Measurements from ENCODE around the gene EHBP1L1.
"Not testable (repeated sequence)": the region's sequence is repeated elsewhere in the genome, so short reads cannot be mapped to it uniquely, and the experiment has no call there.

Gene EHBP1L1

DNA sequence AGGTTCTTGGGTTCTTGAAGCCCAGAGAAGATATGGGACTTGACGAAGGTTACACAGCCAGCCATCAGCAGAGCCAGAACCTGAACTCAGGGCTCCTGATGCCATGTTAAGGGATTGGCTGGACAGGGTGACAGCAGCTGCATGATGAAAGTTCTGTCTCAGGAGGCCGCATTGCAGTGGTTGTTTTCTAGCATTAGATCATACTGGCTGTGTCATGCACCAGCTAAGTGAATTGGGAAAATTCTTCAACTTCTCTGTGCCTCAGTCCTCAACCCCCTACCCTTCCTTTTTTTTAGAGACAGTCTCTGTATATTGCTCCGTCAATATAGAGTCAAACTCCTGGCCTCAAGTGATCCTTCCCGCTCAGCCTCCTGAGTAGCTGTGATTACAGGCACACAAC lies 12.3 kb upstream of the EHBP1L1 start:
- no peak overlapping the region for H3K14ac ChIP-seq (ENCODE audit: low read length in 2 of 2)
- DNase-seq = no peak
- H3K23ac ChIP-seq (ENCODE audit: low read length in 2 of 2) = no peak overlapping the region
- no peak overlapping the region for H3K4me3 ChIP-seq (ENCODE audit: insufficient read depth in 1 of 2, low read depth in 1 of 2, low read length in 2 of 2)
- H3K4me1 ChIP-seq (ENCODE audit: control insufficient read depth, insufficient read depth, low read depth, low read length) = peaks cover 28% of the 10 kb centered on the region
- H4K8ac ChIP-seq (ENCODE audit: low read length) = no peak overlapping the region
- no peak overlapping the region for H2AFZ ChIP-seq (ENCODE audit: low read depth, low read length)
- no peak overlapping the region for H3K18ac ChIP-seq (ENCODE audit: low read depth in 1 of 2, low read length in 2 of 2)
- no peak overlapping the region for H3K9ac ChIP-seq (ENCODE audit: low read length)
- H3K36me3 ChIP-seq (ENCODE audit: control insufficient read depth in 1 of 2, insufficient read depth in 2 of 2, low read depth in 1 of 2, low read length in 2 of 2) = peaks cover 0 to 11% of the 10 kb centered on the region in 2 experiments
- H2BK12ac ChIP-seq (ENCODE audit: low read length in 2 of 2) = no peak overlapping the region
- 94% methylated on average over 4 of the region's 4 CpGs for WGBS
- H2AK5ac ChIP-seq (ENCODE audit: low read length, severe bottlenecking) = no peak overlapping the region
- H2BK120ac ChIP-seq (ENCODE audit: low read depth, low read length) = no peak overlapping the region
- no peak overlapping the region for H2BK15ac ChIP-seq (ENCODE audit: low read depth, poor library complexity, severe bottlenecking)
- no peak overlapping the region for H4K91ac ChIP-seq (ENCODE audit: low read length)
- no peak overlapping the region for H2BK5ac ChIP-seq (ENCODE audit: low read depth, low read length, poor library complexity, severe bottlenecking)
- no peaks in the 10 kb centered on the region for H3K27me3 ChIP-seq (ENCODE audit: control insufficient read depth in 1 of 2, insufficient read depth in 1 of 2, low read length in 2 of 2)
- no peak overlapping the region for H3K27ac ChIP-seq (ENCODE audit: low read length, poor library complexity, severe bottlenecking)
- no peaks in the 10 kb centered on the region for H3K9me3 ChIP-seq (ENCODE audit: control insufficient read depth, low read length)
- peaks cover 13% of the 10 kb centered on the region for H3K79me1 ChIP-seq (replicated peaks; ENCODE audit: low read length, poor library complexity, severe bottlenecking)
- H3K4me2 ChIP-seq (ENCODE audit: low read length, poor library complexity, severe bottlenecking) = no peak overlapping the region
- H3K4ac ChIP-seq (ENCODE audit: low read depth in 1 of 2, low read length in 2 of 2) = no peak overlapping the region

GRCh38 chr11:65564879-65565559 lies 10.8 kb upstream of the EHBP1L1 start:
- H2BK5ac ChIP-seq (ENCODE audit: low read depth, low read length, poor library complexity, severe bottlenecking); H3K27me3 ChIP-seq (ENCODE audit: control insufficient read depth in 1 of 2, insufficient read depth in 1 of 2, low read length in 2 of 2); H2AFZ ChIP-seq (ENCODE audit: low read depth, low read length); H3K27ac ChIP-seq (ENCODE audit: low read length, poor library complexity, severe bottlenecking); H3K4me3 ChIP-seq (ENCODE audit: insufficient read depth in 1 of 2, low read depth in 1 of 2, low read length in 2 of 2); DNase-seq; H3K4ac ChIP-seq (ENCODE audit: low read depth in 1 of 2, low read length in 2 of 2); H3K18ac ChIP-seq (ENCODE audit: low read depth in 1 of 2, low read length in 2 of 2); H3K23ac ChIP-seq (ENCODE audit: low read length in 2 of 2); H4K8ac ChIP-seq (ENCODE audit: low read length); H2BK15ac ChIP-seq (ENCODE audit: low read depth, poor library complexity, severe bottlenecking); H3K9ac ChIP-seq (ENCODE audit: low read length); H2AK5ac ChIP-seq (ENCODE audit: low read length, severe bottlenecking); H2BK12ac ChIP-seq (ENCODE audit: low read length in 2 of 2); H3K4me2 ChIP-seq (ENCODE audit: low read length, poor library complexity, severe bottlenecking); H3K9me3 ChIP-seq (ENCODE audit: control insufficient read depth, low read length); H2BK120ac ChIP-seq (ENCODE audit: low read depth, low read length); H3K14ac ChIP-seq (ENCODE audit: low read length in 2 of 2); H4K91ac ChIP-seq (ENCODE audit: low read length): not testable (repeated sequence)
- peaks cover 0 to 11% of the 10 kb centered on the region in 2 experiments for H3K36me3 ChIP-seq (ENCODE audit: control insufficient read depth in 1 of 2, insufficient read depth in 2 of 2, low read depth in 1 of 2, low read length in 2 of 2)
- peaks cover 22% of the 10 kb centered on the region for H3K4me1 ChIP-seq (ENCODE audit: control insufficient read depth, insufficient read depth, low read depth, low read length)
- 94% methylated on average over 10 of the region's 12 CpGs for WGBS
- peaks cover 13% of the 10 kb centered on the region for H3K79me1 ChIP-seq (replicated peaks; ENCODE audit: low read length, poor library complexity, severe bottlenecking)

DNA sequence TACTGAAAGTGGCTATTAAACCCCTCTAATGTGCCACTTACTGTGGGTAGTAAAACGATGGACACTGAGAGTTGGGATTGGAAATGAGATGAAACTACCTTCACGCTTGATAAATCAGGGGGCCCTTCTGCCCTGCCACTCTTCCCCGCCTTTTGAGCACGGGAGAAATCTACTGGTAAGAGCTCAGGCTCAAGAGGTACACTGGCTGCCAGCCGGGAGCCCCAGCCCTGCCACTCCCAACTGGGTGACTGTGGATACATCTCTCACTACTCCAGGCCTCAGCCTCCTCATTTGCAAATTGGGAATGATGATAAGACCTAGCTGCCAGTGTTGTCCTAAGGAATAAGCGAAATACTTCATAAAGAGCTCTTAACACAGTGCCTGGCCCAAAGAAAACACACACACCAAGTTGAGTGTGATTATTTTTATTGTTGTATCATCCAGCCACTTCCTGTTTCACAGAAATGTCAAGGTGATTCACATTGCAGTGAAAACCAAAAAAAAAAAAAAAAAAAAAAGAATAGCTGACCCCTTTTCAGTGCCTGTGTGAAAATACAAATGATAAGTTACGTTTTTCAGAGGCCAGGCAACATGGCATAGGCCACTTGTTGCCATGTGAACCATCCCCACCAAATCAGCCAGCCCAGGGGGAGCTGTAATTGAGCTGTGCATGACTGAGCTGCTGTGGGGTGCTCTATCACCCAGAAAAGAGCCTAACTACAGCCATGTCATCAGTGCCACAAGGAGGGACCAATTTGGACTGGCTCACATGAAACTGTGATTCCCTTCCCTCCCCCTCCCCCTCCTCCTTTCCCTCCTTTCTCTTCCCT lies 10.0 kb upstream of the EHBP1L1 start:
- Histone ChIP-seq H3K27me3 (ENCODE audit: control insufficient read depth in 1 of 2, insufficient read depth in 1 of 2, low read length in 2 of 2) (no peaks in the 10 kb centered on the region), H3K18ac (ENCODE audit: low read depth in 1 of 2, low read length in 2 of 2) (no peak overlapping the region), H3K4me1 (ENCODE audit: control insufficient read depth, insufficient read depth, low read depth, low read length) (peaks cover 16% of the 10 kb centered on the region), H3K36me3 (ENCODE audit: control insufficient read depth in 1 of 2, insufficient read depth in 2 of 2, low read depth in 1 of 2, low read length in 2 of 2) (peaks cover 0 to 11% of the 10 kb centered on the region in 2 experiments), H3K4me3 (ENCODE audit: insufficient read depth in 1 of 2, low read depth in 1 of 2, low read length in 2 of 2) (no peak overlapping the region), H3K9me3 (ENCODE audit: control insufficient read depth, low read length) (no peaks in the 10 kb centered on the region), H4K8ac (ENCODE audit: low read length) (no peak overlapping the region), H4K91ac (ENCODE audit: low read length) (no peak overlapping the region), H3K4ac (ENCODE audit: low read depth in 1 of 2, low read length in 2 of 2) (no peak overlapping the region), H2AFZ (ENCODE audit: low read depth, low read length) (no peak overlapping the region), H2AK5ac (ENCODE audit: low read length, severe bottlenecking) (no peak overlapping the region), H3K4me2 (ENCODE audit: low read length, poor library complexity, severe bottlenecking) (no peak overlapping the region), H2BK5ac (ENCODE audit: low read depth, low read length, poor library complexity, severe bottlenecking) (no peak overlapping the region), H3K9ac (ENCODE audit: low read length) (peak overlapping the region; percentile 20), H3K27ac (ENCODE audit: low read length, poor library complexity, severe bottlenecking) (no peak overlapping the region), H3K23ac (ENCODE audit: low read length in 2 of 2) (no peak overlapping the region), H2BK120ac (ENCODE audit: low read depth, low read length) (no peak overlapping the region), H2BK15ac (ENCODE audit: low read depth, poor library complexity, severe bottlenecking) (no peak overlapping the region), H2BK12ac (ENCODE audit: low read length in 2 of 2) (no peak overlapping the region), H3K79me1 (replicated peaks; ENCODE audit: low read length, poor library complexity, severe bottlenecking) (peaks cover 17% of the 10 kb centered on the region), H3K14ac (ENCODE audit: low read length in 2 of 2) (no peak overlapping the region)
- WGBS = 82% methylated on average over 6 of the region's 7 CpGs
- no peak for DNase-seq

Data from mesenchymal stem cell (in vitro differentiated cells and primary cell).